Panc1 (cell line): ENCODE results near the gene CCDC83.

Experiments used
- POLR2AphosphoS5 ChIP-seq: IDR thresholded peaks from 2 replicates; pipeline ENCODE4 v1.6.1; 2012; ENCODE audit warnings: mild to moderate bottlenecking, low read depth, low read length, moderate library complexity
- TCF7L2 ChIP-seq: IDR thresholded peaks from 2 replicates; pipeline ENCODE4 v1.6.1; 2011; ENCODE audit warnings: mild to moderate bottlenecking, low read depth, low read length, inconsistent platforms
- TF ChIP-seq, protein P1 (sequence below): fragments of 450-650 bp; IDR thresholded peaks from 2 replicates; pipeline ENCODE4 v1.5.1; 2017; ENCODE audit warnings: mild to moderate bottlenecking

DNA sequence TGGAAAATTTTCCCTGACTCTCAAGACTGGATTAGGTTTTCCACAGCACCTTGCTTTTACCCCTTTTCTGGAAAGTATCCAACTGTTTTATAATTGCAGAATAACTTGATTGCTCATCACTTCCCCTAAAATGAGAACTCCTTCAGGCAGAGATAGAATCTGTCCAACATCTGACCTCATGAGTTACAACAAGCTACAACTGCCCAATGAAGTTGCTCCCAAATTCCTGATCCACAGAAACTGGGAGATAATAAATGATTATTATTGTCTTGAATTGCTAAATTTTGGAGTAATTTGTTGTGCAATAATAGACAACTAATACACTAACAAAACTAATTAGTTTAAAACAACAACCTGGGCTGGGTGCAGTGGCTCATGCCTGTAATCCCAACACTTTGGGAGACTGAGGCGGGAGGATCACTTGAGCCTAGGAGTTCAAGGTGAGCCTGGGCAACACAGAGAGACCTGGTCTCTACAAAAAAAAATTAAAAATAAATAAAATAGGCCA is 10.0 kb upstream of the CCDC83 start:
- TF ChIP-seq, protein P1, sequence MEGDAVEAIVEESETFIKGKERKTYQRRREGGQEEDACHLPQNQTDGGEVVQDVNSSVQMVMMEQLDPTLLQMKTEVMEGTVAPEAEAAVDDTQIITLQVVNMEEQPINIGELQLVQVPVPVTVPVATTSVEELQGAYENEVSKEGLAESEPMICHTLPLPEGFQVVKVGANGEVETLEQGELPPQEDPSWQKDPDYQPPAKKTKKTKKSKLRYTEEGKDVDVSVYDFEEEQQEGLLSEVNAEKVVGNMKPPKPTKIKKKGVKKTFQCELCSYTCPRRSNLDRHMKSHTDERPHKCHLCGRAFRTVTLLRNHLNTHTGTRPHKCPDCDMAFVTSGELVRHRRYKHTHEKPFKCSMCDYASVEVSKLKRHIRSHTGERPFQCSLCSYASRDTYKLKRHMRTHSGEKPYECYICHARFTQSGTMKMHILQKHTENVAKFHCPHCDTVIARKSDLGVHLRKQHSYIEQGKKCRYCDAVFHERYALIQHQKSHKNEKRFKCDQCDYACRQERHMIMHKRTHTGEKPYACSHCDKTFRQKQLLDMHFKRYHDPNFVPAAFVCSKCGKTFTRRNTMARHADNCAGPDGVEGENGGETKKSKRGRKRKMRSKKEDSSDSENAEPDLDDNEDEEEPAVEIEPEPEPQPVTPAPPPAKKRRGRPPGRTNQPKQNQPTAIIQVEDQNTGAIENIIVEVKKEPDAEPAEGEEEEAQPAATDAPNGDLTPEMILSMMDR = no peak
- TF ChIP-seq POLR2AphosphoS5 (no peak), TCF7L2 (no peak)
